ENCODE data around the gene SPTBN1. TPM values are rescaled to one million over a fixed set of nuclear protein-coding genes. Genes with fewer than 3 reads are reported as not detected.

Gene SPTBN1
- total and polyA plus RNA-seq, 2 experiments from 2014 or later: 125 to 435 TPM

DNA sequence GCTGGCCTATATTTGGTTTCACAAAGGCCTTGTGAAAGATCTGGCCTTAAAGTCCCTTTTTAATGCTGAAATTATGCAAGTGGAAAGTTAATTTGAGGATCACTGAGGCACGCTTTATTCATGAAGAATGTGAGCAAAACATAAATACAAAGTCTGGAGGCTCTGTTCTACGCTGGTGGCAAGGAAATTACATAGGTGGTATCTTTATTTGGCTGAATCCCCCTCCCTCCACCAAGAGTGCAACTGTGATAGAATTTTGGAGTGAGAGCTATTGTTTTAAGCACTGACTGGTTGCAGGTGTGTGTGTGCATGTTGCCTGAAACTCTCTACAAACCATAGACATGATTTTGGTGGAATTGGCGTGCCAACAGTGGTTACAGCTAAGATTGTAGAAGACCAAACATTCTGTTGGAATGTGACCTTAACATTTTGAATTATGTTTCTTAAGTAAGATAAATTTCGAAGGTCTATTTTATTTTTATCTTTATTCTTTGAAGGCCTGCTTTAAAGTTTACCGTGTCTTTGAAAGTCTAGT lies 114.3 kb downstream of the SPTBN1 start:
- H3K4me3 ChIP-seq: no peak overlapping the region
- peaks cover 64% of the 10 kb centered on the region for H3K4me1 ChIP-seq (ENCODE audit: low read depth)
- H3K27ac ChIP-seq: peak overlapping the region; percentile 82
- no peaks in the 10 kb centered on the region for H3K9me3 ChIP-seq (ENCODE audit: low read depth)
- no peaks in the 10 kb centered on the region for H3K36me3 ChIP-seq
- no peaks in the 10 kb centered on the region for H3K27me3 ChIP-seq
- TF ChIP-seq, protein P1, sequence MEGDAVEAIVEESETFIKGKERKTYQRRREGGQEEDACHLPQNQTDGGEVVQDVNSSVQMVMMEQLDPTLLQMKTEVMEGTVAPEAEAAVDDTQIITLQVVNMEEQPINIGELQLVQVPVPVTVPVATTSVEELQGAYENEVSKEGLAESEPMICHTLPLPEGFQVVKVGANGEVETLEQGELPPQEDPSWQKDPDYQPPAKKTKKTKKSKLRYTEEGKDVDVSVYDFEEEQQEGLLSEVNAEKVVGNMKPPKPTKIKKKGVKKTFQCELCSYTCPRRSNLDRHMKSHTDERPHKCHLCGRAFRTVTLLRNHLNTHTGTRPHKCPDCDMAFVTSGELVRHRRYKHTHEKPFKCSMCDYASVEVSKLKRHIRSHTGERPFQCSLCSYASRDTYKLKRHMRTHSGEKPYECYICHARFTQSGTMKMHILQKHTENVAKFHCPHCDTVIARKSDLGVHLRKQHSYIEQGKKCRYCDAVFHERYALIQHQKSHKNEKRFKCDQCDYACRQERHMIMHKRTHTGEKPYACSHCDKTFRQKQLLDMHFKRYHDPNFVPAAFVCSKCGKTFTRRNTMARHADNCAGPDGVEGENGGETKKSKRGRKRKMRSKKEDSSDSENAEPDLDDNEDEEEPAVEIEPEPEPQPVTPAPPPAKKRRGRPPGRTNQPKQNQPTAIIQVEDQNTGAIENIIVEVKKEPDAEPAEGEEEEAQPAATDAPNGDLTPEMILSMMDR (IDR thresholded peaks at IDR 0.05; ENCODE audit: low read depth, low read length): no peak
- no peak for DNase-seq (ENCODE audit: low read depth in 1 of 2, low spot score in 1 of 2)

DNA sequence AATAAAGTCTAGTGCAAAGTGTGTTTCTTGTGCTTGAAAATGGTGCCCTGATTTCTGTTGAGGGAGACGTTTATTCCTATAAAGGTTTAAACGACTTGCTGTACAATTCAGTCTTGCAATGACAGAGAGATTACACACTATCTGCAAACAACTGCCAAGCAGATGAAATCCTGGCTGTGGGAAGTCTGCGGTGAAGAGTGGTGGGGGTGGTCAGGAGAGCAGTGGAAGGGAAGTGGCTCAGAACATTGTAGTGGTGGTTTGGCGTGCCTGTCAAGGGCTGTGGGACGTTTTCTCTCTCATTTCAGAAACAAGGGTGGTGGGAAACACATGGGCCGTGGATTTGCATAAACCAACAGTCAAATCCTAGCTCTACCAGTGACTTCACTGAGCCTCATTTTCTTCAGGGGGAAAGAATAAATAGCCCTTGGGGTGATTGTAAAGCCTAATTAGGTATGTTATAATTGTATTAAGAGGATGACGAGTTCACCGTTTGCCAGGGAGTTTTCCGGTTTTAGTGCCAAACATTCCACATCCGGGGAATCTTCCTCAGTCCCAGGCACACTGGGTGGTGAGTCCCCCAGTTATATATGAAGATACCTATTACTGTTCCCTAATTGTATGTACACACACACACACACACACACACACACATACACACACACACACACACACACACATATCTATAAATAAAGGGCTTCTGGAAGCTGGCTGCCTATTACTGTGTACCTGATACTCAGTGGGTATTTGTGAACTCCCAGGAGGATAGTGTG lies 115.0 kb downstream of the SPTBN1 start:
- no peaks in the 10 kb centered on the region for H3K27me3 ChIP-seq
- no peaks in the 10 kb centered on the region for H3K36me3 ChIP-seq
- DNase-seq (ENCODE audit: low read depth in 1 of 2, low spot score in 1 of 2): peak; percentile 61 to 89
- H3K9me3 ChIP-seq (ENCODE audit: low read depth): no peaks in the 10 kb centered on the region
- TF ChIP-seq, protein P1 (IDR thresholded peaks at IDR 0.05; ENCODE audit: low read depth, low read length): no peak
- no peak overlapping the region for H3K4me3 ChIP-seq
- H3K27ac ChIP-seq: peak overlapping the region; percentile 82
- H3K4me1 ChIP-seq (ENCODE audit: low read depth): peaks cover 60% of the 10 kb centered on the region

DNA sequence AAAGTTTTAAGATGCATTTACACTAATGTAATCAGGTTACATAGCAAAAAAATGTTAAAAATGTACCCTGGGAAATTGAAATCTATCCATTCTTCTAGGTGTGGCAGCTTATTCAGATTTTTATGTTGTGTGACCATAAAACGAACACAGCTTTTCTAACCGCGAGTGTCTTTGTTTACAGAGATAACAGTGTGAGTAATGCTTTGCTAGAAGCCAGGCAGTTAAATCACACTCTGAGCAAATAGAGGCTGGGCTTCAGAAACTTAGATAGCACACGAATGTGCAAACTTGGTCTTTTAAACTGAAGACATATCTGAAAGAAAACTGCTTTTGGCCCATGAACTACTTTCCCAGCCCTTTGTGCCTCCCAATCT lies 116.1 kb downstream of the SPTBN1 start:
- Histone ChIP-seq H3K9me3 (ENCODE audit: low read depth) (no peaks in the 10 kb centered on the region), H3K27me3 (no peaks in the 10 kb centered on the region), H3K27ac (peak overlapping the region; percentile 82), H3K4me3 (no peak overlapping the region), H3K36me3 (no peaks in the 10 kb centered on the region), H3K4me1 (ENCODE audit: low read depth) (peaks cover 60% of the 10 kb centered on the region)
- TF ChIP-seq, protein P1 (IDR thresholded peaks at IDR 0.05; ENCODE audit: low read depth, low read length): no peak
- DNase-seq (ENCODE audit: low read depth in 1 of 2, low spot score in 1 of 2): peak in 1 of 2 donors; percentile 68

DNA sequence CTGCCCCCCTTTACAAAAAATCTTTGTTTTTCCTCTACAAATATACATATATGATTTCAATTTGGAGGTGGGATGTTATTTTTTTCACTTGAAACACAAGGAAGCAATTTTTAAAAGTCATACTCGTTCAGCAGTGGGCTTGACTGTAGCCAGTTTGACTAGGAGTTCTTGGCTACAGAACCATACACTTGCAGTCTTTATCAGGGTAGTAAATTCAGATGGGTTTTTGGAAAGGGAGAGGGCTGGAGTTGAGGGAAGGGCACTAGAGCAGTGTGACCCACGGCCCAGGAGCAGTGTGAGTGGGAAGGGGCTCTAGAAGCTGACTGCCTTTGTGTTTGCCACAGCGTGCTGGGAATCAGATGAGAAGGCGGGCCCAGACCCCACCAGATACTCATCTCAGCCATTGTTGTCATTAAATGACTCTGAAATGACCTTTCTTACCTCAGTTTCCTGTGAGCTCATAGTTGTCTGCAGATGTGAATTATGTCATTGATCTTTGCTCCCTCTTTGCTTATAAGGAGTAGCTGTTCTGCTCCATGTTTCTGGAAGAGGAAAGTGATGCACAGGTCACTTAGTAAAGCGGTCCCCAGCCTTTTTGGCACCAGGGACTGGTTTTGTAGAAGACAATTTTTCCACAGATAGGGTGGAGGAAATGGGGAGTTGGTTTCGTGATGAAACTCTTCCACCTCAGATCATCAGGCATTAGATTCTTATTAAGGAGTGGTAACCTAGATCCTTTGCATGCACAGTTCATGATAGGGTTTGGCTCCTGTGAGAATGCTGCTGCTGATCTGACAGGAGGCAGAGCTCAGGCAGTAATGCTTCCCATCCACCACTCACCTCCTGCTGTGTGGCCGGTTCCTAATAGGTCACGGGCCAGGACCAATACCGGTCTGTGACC lies 116.8 kb downstream of the SPTBN1 start:
- TF ChIP-seq, protein P1 (IDR thresholded peaks at IDR 0.05; ENCODE audit: low read depth, low read length): no peak
- no peaks in the 10 kb centered on the region for H3K36me3 ChIP-seq
- no peak overlapping the region for H3K4me3 ChIP-seq
- H3K27ac ChIP-seq: peak overlapping the region; percentile 82
- DNase-seq (ENCODE audit: low read depth in 1 of 2, low spot score in 1 of 2): peak in 1 of 2 donors; percentile 37
- H3K27me3 ChIP-seq: no peaks in the 10 kb centered on the region
- no peaks in the 10 kb centered on the region for H3K9me3 ChIP-seq (ENCODE audit: low read depth)
- peaks cover 60% of the 10 kb centered on the region for H3K4me1 ChIP-seq (ENCODE audit: low read depth)

DNA sequence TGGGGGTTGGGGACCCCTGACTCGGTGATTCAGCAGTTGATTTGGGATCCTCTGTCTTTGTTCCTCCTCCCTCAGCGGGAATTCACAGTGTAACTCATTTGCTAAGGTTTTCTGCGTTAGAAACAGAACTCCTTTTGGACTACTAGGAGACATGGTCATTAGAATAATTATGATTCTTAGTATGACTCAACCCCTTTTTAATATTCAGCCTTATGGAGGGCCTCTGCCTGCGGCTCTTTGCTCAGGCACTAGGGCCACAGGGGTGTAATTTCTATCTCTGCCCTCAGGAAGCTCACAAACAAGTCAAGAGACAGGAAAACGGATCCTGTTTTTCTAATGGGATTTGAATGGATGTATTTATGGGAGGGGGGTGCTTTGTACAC lies 117.4 kb downstream of the SPTBN1 start:
- no peaks in the 10 kb centered on the region for H3K27me3 ChIP-seq
- peak overlapping the region; percentile 48 for H3K27ac ChIP-seq
- H3K4me1 ChIP-seq (ENCODE audit: low read depth): peaks cover 58% of the 10 kb centered on the region
- H3K4me3 ChIP-seq: no peak overlapping the region
- no peaks in the 10 kb centered on the region for H3K36me3 ChIP-seq
- TF ChIP-seq, protein P1 (IDR thresholded peaks at IDR 0.05; ENCODE audit: low read depth, low read length): no peak
- H3K9me3 ChIP-seq (ENCODE audit: low read depth): no peaks in the 10 kb centered on the region
- DNase-seq (ENCODE audit: low read depth in 1 of 2, low spot score in 1 of 2): no peak
